Parathyroid adenoma (tissue), 2 donors: ENCODE measurements around the gene TBC1D21.

ENCODE experiments used
- H2AFZ ChIP-seq: fragments of 300-600 bp; sonication (generic); one replicate; pipeline ENCODE4 v1.7.0; 2017; ENCODE audit warnings: antibody characterized with exemption, mild to moderate bottlenecking
- H3K27ac ChIP-seq: fragments of 300-600 bp; sonication (generic); one replicate; pipeline ENCODE4 v1.7.0; 2017
- H3K27me3 ChIP-seq: fragments of 300-600 bp; sonication (generic); one replicate; pipeline ENCODE4 v1.7.0; 2017; ENCODE audit warnings: low read length; ENCODE audit not compliant: control insufficient read depth, insufficient read depth
- H3K36me3 ChIP-seq: fragments of 300-600 bp; sonication (generic); one replicate; pipeline ENCODE4 v1.7.0; 2017; ENCODE audit warnings: low read length; ENCODE audit not compliant: control insufficient read depth, insufficient read depth
- H3K4me1 ChIP-seq: fragments of 300-600 bp; sonication (generic); one replicate; pipeline ENCODE4 v1.7.0; 2017; ENCODE audit warnings: control low read depth
- H3K4me2 ChIP-seq: fragments of 300-600 bp; sonication (generic); one replicate; pipeline ENCODE4 v1.7.0; 2017; ENCODE audit warnings: low read length
- H3K4me3 ChIP-seq: fragments of 300-600 bp; sonication (generic); one replicate; pipeline ENCODE4 v1.7.0; 2017; ENCODE audit warnings: low read depth, low read length
- H3K79me2 ChIP-seq: fragments of 300-600 bp; sonication (generic); one replicate; pipeline ENCODE4 v1.7.0; 2017; ENCODE audit warnings: control low read depth
- H3K9ac ChIP-seq: fragments of 300-600 bp; sonication (generic); one replicate; pipeline ENCODE4 v1.7.0; 2017; ENCODE audit warnings: mild to moderate bottlenecking
- H3K9me3 ChIP-seq: fragments of 300-600 bp; sonication (generic); one replicate; pipeline ENCODE4 v1.7.0; 2017; ENCODE audit warnings: low read length; ENCODE audit not compliant: control insufficient read depth
- CTCF ChIP-seq: fragments of 300-600 bp; sonication (generic); IDR thresholded peaks from one replicate; pipeline ENCODE4 v1.7.0; 2017; ENCODE audit warnings: antibody characterized with exemption, mild to moderate bottlenecking
- donor health status: primary hyperparathyroidism.

Gene TBC1D21

DNA sequence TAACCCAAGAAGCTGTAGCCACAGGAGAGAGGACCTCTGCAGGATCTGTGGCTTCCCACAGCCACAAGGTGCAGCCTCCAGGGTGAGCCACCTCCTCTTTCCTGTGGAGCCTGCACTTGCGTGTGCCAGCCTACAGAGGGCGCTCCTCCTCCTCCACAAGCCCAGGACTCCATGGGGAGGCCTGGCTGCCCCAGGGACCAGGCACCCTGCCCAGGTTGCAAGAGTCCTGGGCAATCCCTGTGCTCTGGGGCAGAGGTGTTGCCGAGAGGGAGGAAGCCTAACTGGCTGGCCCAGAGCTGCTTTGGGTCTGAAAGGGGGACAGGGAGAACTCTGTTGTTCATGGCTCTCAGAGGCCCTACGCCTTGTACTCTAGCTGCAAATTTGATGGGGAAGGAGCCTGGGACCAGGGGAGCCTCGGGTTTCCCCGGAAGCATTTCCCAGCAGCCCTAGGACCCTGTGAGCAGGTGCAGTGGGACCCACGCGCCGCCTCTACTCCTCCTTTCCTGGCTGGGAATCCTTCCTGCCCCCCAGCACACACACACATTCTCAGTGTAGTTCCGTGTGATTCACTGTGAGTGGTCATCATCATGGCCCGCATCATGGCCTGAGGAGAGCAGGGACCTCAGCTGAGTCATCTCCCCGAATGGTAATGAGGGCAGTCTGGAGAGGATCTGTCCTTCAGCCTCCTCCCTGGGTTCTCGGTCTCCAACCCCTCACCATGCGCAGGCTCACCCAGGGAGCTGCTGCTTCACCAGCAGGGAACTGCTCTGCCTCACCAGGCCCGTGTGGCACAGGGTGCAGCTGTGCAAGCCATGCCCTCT lies 24.3 kb downstream of the TBC1D21 start:
- Histone ChIP-seq H3K27me3 (no peaks in the 10 kb centered on the region), H3K4me1 (no peaks in the 10 kb centered on the region), H3K9ac (no peak overlapping the region), H3K36me3 (no peaks in the 10 kb centered on the region), H3K79me2 (no peaks in the 10 kb centered on the region), H3K4me3 (no peak overlapping the region), H3K27ac (peak overlapping the region; percentile 11), H3K9me3 (no peaks in the 10 kb centered on the region), H3K4me2 (no peak overlapping the region), H2AFZ (peak overlapping the region; percentile 69)
- peak; percentile 88 for TF ChIP-seq CTCF

DNA sequence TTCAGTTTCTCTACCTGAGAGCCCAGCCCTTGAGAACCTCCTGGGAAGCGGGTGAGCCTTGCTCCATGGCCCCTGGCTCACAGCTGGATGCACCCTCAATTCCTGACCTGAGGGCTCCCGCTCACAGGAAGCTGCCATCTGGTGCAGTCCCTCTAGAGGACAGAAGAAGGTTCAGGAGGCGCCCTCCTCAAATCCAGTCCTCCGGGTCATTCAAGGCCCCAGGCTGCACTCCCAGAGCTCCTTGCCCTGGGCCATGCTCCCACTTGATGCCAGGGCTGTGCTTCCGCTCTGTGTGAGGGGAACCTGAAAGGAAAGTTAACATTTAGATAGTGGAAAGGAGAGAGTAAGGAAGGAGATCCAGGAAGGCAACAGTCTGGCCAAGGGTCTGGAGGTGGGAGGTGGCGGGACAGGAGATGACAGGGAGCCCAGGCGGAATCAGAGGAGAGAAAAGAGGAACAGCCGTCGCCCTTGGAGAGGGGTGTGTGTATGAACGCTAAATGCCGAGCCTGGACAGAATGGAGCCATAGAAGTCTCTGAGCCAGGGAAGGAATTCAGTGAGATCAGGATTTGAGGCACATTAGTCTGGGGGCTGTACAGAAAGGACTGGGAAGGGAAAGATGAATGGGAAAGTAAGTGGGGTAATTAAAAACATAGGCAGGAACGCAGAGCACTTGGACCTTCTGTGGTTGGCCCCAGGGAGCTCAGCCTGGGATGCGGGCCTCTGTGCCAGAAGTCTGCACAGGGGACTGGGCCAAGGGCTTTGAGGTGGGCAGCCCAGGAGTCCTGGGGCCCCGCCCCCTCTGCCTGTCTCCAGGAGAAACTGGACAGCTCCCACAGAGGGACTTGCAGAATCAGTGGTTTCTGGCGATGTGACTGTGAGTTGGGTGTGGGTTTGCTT lies 26.1 kb downstream of the TBC1D21 start:
- H3K79me2 ChIP-seq: no peaks in the 10 kb centered on the region
- no peak overlapping the region for H2AFZ ChIP-seq
- H3K27me3 ChIP-seq: no peaks in the 10 kb centered on the region
- TF ChIP-seq CTCF: no peak
- no peak overlapping the region for H3K4me3 ChIP-seq
- H3K4me1 ChIP-seq: no peaks in the 10 kb centered on the region
- no peak overlapping the region for H3K4me2 ChIP-seq
- no peaks in the 10 kb centered on the region for H3K9me3 ChIP-seq
- H3K27ac ChIP-seq: no peak overlapping the region
- H3K9ac ChIP-seq: no peak overlapping the region
- H3K36me3 ChIP-seq: no peaks in the 10 kb centered on the region

DNA sequence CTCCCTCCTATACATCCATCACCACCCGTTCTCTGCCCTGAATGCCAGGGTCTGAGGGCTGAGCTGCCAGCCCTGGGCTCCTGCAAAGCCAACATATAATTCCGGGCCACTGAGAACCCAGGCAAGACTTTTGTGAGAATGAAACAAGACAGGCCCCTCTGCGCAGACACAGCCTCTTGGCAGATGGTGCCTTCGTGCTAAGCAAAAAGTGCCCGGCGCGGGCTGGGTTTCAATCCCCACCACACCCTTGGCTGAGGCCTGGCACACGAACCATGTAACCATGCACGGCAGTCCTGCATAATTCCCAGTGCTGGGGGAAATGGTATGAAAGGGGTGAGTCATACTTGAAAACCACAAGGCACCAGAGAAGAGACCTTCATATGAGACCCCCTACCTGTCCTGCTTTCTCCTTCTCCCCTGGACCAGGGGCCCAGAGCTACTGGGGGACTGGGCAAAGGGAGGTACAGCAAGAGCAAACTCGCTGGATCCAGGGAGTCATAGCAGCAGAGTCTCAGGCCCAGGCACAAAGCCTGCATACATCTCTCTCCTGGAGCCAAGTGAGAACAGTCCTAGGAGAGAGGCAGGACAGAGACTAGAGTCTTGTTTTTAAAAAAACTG lies 26.8 kb downstream of the TBC1D21 start:
- Histone ChIP-seq H3K79me2 (no peaks in the 10 kb centered on the region), H3K4me2 (no peak overlapping the region), H3K9ac (no peak overlapping the region), H3K36me3 (no peaks in the 10 kb centered on the region), H3K27me3 (no peaks in the 10 kb centered on the region), H3K9me3 (no peaks in the 10 kb centered on the region), H3K4me1 (no peaks in the 10 kb centered on the region), H3K4me3 (no peak overlapping the region), H2AFZ (no peak overlapping the region), H3K27ac (no peak overlapping the region)
- TF ChIP-seq CTCF: no peak

DNA sequence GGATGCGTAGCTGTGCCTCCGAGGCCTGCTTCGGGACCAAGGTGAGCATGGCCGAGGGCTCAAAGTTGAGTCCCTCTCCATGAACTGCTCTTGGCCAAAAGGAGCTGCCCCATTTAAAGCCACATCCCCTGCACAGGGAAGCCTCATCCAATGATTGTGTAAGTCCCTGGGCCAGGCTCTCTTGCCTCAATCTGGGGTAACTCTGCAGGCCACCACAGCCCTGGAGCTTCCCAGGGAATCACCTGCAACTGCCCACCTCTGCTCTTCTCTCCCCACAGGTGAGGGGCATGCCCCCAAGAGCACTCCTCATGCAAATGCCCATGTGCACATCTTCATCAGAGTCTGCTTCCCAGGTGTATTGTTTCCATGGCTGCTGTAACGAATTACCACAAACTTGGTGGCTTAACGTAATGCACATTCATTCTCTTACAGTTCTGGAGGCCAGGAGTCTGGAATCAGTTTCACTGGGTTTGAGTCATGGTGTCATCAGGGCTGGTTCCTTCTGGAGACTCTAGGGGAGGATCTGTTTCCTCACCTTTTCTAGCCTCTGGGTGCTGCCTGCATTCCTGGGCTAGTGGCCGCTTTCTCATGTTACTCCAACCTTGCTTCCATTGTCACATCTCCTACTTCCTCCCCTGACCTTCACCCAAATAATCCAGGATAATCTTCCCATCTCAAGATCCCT lies 27.9 kb downstream of the TBC1D21 start:
- H3K79me2 ChIP-seq: no peaks in the 10 kb centered on the region
- no peaks in the 10 kb centered on the region for H3K36me3 ChIP-seq
- no peak for TF ChIP-seq CTCF
- H3K27me3 ChIP-seq: no peaks in the 10 kb centered on the region
- no peak overlapping the region for H3K27ac ChIP-seq
- no peaks in the 10 kb centered on the region for H3K4me1 ChIP-seq
- H3K4me3 ChIP-seq: no peak overlapping the region
- H2AFZ ChIP-seq: no peak overlapping the region
- H3K9me3 ChIP-seq: no peaks in the 10 kb centered on the region
- H3K4me2 ChIP-seq: no peak overlapping the region
- H3K9ac ChIP-seq: no peak overlapping the region
